NT2/D1 (cell line): ENCODE results near the gene FAF1.

Source experiments
- YY1 ChIP-seq: IDR thresholded peaks from 2 replicates; pipeline ENCODE4 v1.6.1; 2011; ENCODE audit not compliant: insufficient read length, insufficient read depth
- ZNF274 ChIP-seq: IDR thresholded peaks from 2 replicates; pipeline ENCODE4 v1.6.1; 2011; ENCODE audit warnings: mild to moderate bottlenecking, low read depth, low read length

GRCh38 chr1:50656931-50657330 is 303.1 kb downstream of the FAF1 start:
- TF ChIP-seq YY1 = no peak
- TF ChIP-seq ZNF274 = no peak
